ENCODE measurements around the gene SIPA1. TPM values are rescaled to one million over a fixed set of nuclear protein-coding genes. Genes with fewer than 3 reads are reported as not detected.

The SIPA1 gene
- total and polyA plus RNA-seq, 8 donors, result 40.5 to 107 (median 47.8) TPM

DNA sequence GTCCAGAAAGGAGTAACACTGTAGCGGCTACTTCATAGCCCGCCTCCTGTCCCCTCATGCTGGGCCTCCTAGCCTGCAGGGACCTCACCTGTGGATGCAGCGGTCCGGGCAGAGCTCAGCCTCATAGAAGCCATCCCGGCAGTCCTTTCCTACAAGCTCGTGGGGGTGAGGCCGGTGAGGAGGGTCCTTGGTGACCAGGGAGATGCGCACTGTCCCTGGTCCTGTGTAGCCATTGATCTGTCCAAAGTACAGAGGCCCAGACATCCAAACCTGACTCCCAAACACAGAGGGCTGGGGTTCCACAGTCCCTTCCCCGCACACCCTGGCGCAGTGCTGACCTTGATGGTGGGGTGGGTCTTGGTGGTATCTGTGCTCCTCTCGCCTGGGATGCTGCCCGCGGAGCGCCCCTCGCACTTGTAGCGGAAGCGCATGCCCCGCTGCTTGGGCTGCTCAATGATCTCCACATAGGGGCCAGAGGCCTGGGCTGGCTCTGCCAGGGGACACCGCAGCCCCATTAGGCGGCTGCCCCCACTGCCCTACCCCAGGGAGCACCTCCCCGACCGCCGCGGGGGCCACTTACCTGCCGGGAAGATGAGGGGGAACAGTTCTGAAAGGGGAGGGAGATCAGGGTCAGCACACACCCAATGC is 23.8 kb downstream of the SIPA1 start:
- intact Hi-C loops (cut with DNase I), result no loop called here
- TF ChIP-seq, protein P1, sequence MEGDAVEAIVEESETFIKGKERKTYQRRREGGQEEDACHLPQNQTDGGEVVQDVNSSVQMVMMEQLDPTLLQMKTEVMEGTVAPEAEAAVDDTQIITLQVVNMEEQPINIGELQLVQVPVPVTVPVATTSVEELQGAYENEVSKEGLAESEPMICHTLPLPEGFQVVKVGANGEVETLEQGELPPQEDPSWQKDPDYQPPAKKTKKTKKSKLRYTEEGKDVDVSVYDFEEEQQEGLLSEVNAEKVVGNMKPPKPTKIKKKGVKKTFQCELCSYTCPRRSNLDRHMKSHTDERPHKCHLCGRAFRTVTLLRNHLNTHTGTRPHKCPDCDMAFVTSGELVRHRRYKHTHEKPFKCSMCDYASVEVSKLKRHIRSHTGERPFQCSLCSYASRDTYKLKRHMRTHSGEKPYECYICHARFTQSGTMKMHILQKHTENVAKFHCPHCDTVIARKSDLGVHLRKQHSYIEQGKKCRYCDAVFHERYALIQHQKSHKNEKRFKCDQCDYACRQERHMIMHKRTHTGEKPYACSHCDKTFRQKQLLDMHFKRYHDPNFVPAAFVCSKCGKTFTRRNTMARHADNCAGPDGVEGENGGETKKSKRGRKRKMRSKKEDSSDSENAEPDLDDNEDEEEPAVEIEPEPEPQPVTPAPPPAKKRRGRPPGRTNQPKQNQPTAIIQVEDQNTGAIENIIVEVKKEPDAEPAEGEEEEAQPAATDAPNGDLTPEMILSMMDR (IDR thresholded peaks at IDR 0.05), result no peak
- Histone ChIP-seq H3K9me3 (no peaks in the 10 kb centered on the region), H3K4me1 (peaks cover 11 to 57% of the 10 kb centered on the region in 2 donors), H3K36me3 (peaks cover 0 to 49% of the 10 kb centered on the region in 2 donors), H3K27me3 (no peaks in the 10 kb centered on the region), H3K4me3 (peak overlapping the region; percentile 81), H3K27ac (peak overlapping the region; percentile 95 to 98)
- DNase-seq (no peak), ATAC-seq (no peak)

DNA sequence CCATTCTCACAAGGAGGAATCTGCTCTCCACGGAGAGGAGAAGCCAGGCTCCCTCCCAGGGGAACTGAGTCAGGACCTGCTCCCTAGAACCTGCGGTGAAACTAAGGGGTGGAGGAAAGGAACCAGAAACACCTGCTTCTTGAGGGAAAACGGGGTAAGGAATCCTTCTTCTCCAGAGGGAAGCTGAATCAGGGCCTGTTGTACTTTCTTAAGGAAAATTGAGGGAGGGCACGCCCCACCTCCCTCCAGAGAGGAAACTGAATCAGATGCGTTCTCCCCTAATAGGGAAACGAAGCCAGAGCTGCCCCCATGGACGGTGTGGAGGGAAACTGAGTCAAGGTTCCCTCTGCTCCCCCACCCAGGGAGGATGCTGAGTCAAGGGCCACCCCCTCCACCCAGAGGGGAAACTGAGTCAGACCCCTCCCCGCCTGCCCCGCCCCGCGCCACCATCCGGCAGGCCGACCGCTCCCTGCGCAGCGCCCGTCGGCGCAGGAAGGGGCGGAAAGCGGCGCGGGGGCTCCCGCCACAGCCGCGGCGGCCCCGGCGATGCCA is 24.4 kb downstream of the SIPA1 start:
- Histone ChIP-seq H3K27me3 (no peaks in the 10 kb centered on the region), H3K36me3 (peaks cover 0 to 43% of the 10 kb centered on the region in 2 donors), H3K4me1 (peaks cover 11 to 57% of the 10 kb centered on the region in 2 donors), H3K27ac (peak overlapping the region; percentile 95 to 98), H3K9me3 (no peaks in the 10 kb centered on the region), H3K4me3 (peak overlapping the region; percentile 81)
- intact Hi-C loops (cut with DNase I), result no loop called here
- TF ChIP-seq, protein P1 (IDR thresholded peaks at IDR 0.05), result no peak
- ATAC-seq, result peak; percentile 3
- DNase-seq, result peak in 1 of 4 donors; percentile 41

DNA sequence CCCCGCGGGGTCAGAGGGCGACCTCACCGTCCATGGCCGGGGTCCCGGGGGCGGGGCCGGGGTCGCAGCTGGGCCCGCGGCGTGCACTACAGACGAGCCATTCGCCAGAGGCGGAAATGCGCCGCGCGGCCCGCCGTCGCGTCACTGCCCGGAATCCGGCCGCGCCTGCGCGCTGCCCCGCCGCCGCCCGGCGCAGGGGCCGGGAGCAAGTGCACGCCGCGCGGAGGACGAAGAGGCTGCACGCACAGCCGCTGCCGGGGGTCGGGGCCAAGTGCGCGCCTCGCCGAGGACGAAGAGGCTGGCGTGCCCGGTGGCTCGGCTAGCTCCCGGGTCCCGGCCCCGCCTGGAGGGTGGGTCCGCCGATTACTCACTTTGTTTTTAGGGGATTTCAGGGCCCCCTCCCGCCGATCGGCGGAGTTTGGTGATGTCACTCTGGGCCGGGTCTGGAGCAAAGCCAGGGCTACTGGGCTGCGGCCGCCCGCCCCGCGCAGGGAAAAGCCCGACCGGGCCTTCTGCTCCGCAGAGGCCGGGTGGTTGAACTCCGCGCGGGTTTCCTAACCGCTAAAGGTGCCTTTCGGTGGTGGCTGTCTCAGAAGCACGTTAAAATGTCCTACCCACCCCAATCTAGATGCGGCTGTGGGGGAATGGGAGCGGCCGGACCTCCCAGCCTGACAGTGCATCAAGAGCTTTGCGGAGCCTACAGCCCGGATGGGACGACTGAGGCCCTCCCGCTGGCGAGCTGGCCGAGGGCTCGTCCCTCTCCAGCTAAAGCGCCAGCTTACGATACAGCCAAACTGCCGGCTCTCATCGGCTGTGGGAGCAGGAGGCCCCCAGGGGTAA is 25.1 kb downstream of the SIPA1 start, which contains the start of gene RELA:
RELA (minus strand) TSS at position 118 of the 840 bp plus-strand sequence; CDS start at position 34, 84 bp downstream.
- Histone ChIP-seq H3K9me3 (no peaks in the 10 kb centered on the region), H3K27me3 (no peaks in the 10 kb centered on the region), H3K27ac (peak within 1 kb of the TSS; percentile 95 to 98), H3K4me3 (peak within 1 kb of the TSS; percentile 81), H3K4me1 (peaks cover 11 to 53% of the 10 kb centered on the region in 2 donors), H3K36me3 (peaks cover 0 to 36% of the 10 kb centered on the region in 2 donors)
- TF ChIP-seq, protein P1 (IDR thresholded peaks at IDR 0.05), result peak in 1 of 2 donors; percentile 14
- peak; percentile 93 to 97 (median 95) for DNase-seq
- intact Hi-C loops (cut with DNase I), result no loop called here
- ATAC-seq, result peak; percentile 91

DNA sequence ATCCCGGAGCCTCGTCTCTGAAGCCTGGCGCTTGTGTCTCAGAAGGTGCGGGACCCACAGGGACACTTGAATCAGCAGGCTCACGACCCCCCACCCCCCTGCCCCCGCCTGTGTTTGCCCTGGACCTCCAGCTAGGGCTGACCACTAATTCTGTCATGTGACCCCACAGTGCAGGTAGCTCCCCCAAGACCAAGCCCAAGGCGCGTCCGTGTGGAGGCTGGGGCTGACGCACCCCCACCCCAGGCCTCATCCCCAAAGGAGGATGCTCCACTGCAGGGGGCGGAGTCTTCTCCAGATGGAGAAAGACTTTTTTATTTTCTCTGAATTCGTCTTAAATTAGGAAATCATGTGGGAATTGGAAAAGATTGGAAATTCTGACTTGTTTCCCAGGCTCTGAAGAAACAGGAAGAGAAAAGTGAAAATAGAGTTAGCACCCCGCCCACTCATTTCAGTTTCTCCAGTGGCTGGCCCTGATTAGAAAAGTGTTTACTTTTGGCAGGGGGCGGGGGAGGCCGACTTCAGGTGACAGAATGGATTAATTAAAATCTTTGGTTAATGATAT is 25.8 kb downstream of the SIPA1 start:
- Histone ChIP-seq H3K27me3 (no peaks in the 10 kb centered on the region), H3K36me3 (peaks cover 0 to 29% of the 10 kb centered on the region in 2 donors), H3K27ac (peak overlapping the region; percentile 95 to 98), H3K9me3 (no peaks in the 10 kb centered on the region), H3K4me1 (peaks cover 11 to 48% of the 10 kb centered on the region in 2 donors), H3K4me3 (peak overlapping the region; percentile 81)
- intact Hi-C loops (cut with DNase I), result no loop called here
- DNase-seq, result peak in 2 of 4 donors; percentile 68 to 73
- TF ChIP-seq, protein P1 (IDR thresholded peaks at IDR 0.05), result no peak
- ATAC-seq, result peak; percentile 59
